Islet of Langerhans (tissue), 1 donor: ENCODE measurements around the gene NPY4R.
"Not testable (repeated sequence)": the region's sequence is repeated elsewhere in the genome, so short reads cannot be mapped to it uniquely, and the experiment has no call there.

Experiments used
- FAIRE-seq: peaks from one replicate; lab custom pipeline; 2011; peaks lifted over from hg19 to GRCh38; lab: Jason Lieb, UNC

Gene NPY4R, protein sequence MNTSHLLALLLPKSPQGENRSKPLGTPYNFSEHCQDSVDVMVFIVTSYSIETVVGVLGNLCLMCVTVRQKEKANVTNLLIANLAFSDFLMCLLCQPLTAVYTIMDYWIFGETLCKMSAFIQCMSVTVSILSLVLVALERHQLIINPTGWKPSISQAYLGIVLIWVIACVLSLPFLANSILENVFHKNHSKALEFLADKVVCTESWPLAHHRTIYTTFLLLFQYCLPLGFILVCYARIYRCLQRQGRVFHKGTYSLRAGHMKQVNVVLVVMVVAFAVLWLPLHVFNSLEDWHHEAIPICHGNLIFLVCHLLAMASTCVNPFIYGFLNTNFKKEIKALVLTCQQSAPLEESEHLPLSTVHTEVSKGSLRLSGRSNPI

DNA sequence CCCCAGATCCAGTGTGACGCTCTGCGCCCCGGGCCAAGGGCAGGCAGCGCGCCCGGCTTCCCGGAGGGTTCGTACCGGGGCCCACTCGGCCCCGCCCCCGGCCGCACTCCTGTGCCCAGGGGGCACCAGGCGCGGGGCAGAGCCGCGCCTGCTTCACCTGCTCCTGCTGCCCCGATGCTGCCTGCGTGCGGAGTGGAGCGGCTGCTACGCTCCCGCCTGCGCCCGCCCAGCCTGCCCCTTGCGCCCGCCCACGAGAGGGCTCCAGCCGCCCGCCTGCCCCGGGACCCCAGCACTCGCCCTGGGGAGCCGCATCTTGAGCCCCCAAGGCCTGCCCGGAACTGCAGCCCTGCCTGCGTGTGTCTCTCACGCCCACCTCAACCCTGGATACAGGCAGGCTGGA lies at the start of gene NPY4R:
NPY4R (minus strand) TSS at position 194 of the 400 bp plus-strand sequence. CDS start 3,323 bp downstream, outside the sequence.
- not testable (repeated sequence) for FAIRE-seq

DNA sequence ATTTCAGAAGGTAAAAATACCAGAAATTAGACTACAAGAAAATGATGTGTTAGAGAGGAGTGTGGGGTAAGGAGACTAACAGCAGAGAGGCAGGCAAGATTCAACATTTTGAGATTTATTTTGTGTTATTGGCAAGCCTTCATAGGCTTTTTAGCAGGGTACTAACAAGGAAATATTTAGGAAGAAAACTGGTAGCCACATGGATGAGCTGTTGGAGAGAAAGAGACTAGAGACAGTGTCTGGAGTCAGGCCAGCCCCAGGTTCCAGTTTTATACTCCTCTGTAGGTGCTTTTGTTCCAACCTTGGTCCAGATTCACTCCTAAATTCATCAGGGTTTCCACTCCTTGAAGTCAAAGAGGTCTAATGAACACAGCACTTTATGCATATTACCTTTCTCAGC lies 49.6 kb upstream of the NPY4R start:
- FAIRE-seq = no peak

DNA sequence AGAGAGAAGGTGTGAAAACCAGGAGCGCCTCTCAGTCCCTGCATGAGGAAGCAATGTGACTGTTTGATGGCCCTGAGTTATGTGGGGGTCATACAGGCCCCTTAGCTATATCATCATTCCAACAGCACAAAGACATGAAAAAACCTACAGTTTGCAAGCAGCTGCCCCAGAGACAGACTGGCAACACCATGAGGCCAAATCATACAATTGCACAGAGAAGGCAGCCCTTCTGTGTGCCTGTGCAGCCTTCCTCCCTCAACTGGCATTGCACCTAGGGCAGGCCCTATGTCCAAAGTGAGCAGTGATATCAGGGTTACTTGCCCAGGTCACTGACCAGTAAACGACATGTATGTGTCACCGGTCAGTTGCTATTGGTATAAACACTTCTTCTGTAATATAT lies 49.1 kb upstream of the NPY4R start:
- no peak for FAIRE-seq

DNA sequence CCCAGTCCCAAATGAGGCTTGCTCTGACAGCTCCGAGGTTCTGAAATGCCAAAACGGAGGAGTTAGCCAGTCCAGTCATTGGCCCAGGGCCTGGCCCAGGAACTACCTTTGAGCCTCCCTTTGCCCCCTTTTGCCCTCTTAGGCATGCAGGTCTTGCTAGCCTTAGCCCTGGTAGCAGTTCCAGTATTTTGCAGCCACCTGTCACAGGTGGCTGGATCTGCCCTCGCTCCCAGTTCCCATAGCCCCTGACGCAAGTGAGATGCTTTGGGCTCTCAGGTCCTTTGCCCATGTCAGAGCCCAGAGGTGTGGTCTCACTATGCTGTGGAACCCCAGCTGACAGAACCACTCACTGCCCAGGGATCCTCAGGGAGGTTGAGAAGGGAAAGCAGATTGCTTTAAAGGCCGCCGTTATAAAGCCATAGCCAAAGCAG lies 48.7 kb upstream of the NPY4R start:
- no peak for FAIRE-seq

DNA sequence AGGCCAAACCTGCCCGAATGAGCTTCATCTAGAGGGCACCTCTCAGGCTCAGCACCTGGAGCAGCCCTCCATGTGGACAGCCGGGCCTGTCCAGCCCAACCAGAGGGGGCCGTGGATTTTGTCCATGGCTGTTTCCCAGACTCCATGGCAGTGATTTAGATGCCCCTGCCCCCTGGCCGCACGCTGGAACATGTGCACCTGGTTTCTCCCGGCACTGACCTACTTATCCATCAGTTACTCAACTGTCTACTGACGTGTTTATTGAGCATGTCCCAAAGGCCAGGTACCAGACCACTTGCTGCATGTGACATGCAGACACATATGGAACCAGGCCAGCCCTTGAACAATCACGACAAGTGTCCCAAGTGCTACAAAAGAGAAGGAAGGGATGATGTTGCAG lies 47.6 kb upstream of the NPY4R start:
- not testable (repeated sequence) for FAIRE-seq

DNA sequence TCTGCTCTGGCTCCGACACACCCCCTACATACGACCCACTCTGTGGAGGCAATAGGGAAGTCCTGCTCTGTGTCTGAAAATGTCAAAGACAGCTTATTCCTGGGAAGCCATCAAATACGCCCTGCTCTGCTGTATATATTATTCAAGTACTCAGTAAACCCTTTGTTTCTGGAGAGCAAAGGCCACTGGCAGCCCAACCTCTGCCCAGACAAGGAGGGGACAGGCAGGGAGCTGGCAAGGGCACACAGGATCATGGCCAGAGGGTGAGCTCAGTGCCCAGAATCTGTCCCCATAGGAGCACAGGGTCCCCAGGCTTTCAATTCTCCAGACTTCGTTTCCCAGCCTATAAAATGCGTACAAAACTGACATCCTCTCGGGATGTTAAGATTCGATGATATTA lies 47.0 kb upstream of the NPY4R start:
- not testable (repeated sequence) for FAIRE-seq

DNA sequence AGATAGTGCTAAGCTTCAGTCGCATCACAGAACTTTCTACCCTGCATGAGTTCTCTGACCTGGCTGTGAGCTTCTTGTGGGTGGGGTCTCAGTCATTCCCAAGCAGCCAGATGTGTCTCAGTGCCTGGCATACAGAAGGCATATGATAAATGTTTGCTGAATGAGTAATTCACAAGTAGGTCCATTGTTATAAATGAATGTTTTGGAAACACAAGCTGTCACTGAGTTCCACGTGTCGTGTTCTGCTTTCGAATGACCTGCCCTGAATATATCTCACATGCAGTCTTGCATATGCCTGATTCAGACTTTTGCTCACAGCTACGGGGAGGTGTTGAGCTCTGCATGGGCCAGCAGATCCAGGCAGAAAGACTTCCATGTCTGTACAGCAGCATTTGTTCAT lies 46.2 kb upstream of the NPY4R start:
- not testable (repeated sequence) for FAIRE-seq

DNA sequence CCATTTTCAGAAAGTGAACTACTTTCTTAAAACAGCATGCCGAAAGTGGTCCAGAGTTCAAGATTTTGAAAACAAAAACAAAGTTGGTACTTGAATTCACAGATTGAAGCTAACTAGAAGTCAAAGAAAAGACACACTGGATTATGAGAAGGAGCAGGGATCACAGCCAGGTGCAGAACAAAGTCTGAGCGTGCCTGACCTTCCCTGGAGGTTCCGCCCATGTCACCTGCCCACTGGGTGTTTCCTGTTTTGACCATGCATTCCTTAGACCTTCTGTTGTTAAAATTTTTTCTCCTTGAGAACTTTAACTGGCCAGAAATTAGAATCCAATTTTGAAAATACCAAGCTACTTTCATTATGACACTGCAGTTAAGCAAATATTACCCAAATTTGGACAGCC lies 34.2 kb upstream of the NPY4R start:
- FAIRE-seq = not testable (repeated sequence)

DNA sequence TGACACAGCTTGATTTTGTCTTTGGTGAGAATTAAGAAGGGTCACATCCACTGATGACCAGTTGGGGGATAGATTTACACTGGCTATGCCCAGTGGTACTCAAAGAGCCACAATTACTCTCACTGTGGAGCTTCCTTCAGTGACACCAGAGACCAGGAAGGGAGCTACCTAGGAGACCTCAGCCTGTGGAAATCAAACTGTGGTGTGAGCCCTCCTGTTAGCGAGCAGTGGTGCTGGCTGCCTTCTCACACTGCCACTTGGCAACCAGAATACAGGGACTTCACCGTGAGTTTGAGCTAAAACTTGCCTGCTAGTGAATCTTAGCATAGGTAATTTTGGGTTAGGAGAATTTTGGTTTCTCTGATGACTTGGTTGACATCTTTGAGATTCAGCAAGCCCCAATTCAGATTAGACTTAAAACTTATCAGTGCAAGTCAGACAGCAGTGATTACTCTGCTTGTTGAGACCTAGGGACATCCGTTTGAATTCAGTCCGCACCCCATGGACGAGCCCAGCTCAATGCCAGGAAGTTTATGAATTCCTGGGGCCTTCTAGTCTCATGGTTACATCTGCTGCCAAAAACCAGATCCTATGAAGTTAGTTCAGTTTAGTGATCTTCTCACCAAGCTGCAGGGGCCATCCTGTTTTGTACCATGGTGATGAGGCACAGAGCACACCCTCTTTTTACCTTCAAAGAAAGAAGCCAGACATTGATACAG lies 33.4 kb upstream of the NPY4R start:
- FAIRE-seq = not testable (repeated sequence)

DNA sequence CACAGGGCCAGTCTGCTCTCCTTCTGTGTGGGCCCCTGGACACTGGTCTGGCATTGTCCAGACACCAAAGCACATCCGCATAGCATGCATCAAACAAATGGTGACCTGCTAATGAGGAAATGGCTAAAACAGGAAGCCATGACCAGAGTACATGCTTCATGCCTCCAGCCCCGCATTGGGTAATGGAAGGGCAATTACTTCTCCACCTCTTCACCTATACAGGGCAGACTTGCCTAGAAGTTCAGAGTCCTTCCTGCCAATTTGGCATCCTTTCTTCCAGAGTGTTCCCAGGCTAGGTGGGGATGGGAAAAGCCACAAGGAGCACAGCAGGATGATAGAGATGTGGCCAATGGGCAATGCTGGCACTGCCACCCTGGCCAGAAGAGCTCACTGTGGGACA lies 32.1 kb upstream of the NPY4R start:
- FAIRE-seq = not testable (repeated sequence)

DNA sequence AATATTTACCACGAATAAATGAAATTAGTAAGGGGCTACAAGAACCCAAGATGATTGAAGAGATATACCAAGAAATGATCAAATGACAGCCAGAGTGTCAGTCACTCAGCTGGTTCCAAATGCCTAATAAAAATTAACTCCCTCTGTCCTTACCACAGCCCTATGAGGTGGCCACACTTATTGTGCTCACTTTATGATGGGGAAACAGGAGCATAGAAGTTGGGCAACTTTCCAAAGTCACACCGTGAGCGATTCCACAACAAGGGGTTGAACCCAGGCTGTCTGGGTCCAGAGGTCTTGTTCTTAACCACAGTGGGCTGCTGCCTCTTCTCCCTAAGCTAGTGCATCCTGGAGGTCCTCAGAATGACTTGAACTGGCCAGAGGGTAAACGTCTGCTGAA lies 31.6 kb upstream of the NPY4R start:
- not testable (repeated sequence) for FAIRE-seq

DNA sequence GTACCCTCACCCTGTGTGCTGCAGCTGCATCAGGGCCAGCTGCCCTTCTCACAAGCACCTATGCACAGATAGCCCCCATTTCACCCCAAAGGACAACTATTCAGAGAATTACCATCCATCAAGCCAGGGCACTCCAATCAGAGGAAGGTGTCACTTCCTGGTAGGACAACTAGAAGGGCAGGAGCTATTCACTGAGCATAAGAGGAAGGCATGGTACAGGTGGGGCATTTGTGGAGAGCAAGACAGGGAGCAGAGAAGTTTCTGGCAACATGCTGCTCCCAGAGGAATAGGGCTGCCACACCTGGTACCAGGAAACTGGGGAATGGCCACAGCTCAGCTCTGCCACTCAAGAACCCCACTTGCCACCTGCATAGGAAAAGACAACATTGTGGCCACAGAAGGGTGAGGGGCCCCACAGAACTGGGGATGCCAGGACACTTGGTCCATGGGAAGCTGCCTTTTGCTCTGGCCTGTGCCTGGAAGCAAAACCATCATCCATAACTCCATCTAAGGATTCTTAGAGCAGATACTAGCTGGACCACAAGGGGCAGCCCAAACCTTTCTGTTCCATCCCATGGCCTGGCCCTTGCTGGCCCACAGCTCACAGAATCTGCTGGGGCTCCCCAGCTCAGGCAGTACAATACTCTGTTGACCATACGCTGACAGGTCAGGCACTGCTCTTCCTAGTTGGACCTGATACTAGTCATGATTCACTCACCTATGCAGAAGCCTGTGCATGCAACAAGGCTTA lies 25.8 kb upstream of the NPY4R start:
- FAIRE-seq = not testable (repeated sequence)

DNA sequence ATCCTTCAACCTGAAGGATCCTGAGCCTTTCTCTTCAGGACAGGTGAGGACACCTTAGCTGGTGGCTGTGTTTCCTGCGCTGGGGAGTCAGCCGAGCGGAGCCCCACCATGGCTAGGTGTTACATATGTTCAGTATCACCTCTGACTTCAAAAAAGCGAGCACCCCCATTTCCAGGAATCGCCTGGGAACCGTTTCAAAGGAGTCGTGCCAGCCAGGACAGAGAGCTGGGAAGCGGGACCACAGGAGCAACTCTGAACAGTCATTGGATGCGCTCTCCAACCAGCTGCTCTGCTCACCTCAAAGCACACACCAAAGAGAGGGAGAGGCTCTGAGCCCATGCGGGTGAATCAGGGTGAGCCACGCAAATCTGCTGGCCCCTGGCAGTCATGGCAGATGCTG lies 24.5 kb upstream of the NPY4R start:
- FAIRE-seq = not testable (repeated sequence)

DNA sequence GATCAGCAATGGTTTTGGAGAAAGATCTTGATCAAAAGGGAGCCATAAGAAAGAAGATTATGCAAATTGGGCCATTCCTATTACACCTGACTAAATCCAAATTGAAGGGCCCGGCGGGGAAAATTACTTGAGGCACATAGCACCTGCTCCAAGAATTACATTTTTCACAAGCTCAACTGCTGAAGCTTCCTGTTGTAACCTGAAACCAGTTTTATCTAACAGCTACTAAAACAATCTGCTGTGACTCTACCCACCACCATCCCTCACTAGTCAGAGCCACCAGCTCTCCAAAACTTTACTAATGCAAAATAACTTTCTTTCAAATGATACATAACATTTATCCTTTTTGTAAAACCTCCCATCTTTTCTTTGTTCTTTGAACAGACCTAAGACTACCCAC lies 20.7 kb upstream of the NPY4R start:
- FAIRE-seq = not testable (repeated sequence)

DNA sequence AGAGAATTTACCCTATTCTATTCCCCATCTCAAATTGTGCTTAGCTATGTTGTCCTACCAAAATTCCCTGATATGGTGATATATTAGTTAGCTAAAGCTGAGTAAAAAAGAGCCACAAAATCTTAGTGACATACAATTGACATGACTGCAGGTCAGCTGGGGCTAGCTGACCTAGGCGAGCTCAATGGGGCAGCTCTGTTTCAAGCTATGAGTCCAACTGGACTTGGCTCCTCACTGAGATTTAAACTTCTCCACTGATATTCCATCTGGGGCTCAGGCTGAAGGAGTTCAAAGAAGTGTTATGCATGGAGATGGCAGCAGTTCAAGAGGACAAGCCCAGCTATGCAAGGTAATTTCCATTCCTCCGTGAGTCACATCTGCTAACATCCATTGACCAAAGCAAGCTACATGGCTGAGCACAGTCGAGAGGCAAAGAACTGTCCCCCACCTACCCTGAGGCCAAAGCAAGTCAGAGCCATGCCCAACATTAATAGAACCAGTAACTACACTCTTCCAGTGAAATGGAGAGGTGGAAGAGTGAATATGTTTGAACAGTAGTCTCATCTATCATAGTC lies 9.1 kb upstream of the NPY4R start:
- not testable (repeated sequence) for FAIRE-seq

DNA sequence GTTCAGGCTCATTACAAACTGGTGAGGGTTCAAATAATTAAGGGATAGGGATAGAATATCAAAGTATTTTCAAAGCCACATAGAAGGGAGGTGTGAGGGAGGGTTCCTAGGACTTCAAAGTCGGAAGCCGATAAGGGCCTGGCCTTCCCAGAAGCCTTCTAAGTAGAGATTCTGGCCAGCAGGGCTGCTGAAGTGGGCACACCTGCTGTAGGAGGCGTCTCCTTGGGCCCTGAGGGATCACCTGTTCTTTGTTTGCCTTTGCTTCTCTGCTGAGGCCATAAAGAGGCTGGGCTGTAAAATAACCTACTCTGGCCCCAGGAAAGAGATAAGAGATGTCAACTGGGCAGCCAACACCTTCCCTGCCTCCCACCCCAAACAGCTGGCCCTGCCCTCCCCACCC lies 8.0 kb upstream of the NPY4R start:
- FAIRE-seq = not testable (repeated sequence)

DNA sequence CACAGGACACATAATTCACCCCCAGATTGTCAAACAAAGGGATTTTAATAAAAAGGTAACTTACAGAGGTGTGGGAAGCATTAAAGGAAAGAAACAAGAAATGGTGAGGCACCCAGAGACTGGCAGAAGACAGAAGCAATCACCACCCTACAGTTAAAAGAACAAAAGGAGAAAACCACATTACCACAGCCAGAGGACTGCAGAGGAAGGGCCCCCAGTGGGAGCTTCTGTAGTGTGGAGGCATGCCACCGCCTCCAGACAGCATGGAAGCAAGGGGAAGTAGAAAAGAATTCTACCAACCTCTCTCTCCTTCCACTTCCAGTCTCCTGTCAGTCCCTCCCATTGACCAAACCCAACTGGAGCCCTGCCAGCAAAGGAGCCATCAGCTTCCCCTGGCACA lies 4.4 kb upstream of the NPY4R start:
- not testable (repeated sequence) for FAIRE-seq

DNA sequence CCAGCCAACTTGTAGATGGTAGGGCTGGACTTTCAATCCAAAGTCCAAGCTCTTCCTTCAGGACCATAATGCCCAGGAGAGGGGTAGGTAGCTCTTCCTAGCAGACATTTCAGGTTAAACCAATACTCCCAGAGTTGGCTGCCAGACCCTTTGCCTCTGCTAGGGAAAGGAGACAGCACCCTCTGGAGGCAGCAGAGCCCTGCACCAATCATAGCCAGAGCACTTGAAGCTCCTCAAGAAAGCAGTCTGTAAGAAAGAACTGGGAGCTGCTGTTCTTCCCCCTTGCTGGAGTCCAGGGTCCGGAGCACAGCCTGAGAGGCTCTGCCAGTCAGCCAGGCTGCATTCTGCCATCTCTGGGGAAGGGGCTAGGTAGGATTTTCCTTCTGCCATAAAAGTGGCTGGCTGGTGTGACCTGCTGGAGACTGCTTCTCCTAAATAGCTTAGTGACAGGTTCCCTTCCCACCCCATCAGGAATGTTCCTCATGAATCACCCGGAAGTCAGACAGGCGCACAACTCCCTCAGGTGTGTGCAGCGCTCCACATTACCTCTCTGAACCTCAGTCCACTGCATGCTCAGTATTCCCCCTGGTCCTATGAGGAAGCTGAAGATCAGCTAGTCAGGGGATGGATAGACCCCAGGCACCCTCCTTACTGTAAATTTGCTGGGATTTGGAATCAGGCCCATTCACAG lies 2.5 kb upstream of the NPY4R start:
- FAIRE-seq = not testable (repeated sequence)

DNA sequence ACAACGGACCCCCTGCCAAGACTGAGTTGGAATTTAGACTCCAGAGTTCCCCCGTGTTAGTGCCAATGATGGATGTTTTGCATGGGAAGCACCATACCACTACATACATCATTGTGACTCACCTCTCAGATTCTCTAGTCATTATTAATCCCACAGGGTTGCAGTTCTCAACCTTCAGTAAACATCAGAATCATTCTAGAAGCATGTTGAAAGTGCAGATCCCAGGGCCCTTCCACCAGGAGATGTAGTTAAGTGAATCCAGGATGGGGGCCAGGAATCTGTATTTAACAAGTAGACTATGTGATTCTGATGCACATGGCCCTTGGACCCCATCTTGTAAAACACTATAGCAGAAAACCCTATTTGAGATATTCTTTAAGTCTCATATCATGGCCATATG lies 2.1 kb downstream of the NPY4R start:
- FAIRE-seq = not testable (repeated sequence)

DNA sequence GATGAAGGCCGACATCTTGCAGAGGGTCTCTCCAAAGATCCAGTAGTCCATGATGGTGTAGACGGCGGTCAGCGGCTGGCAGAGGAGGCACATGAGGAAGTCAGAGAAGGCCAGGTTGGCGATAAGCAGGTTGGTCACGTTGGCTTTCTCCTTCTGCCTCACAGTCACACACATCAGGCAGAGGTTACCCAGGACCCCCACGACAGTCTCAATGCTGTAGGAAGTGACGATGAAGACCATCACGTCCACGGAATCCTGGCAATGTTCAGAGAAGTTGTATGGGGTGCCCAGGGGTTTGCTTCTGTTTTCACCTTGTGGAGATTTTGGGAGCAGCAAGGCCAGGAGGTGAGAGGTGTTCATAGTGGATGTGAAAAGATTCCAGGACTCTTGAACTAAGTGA lies 3.5 kb downstream of the NPY4R start:
- not testable (repeated sequence) for FAIRE-seq

DNA sequence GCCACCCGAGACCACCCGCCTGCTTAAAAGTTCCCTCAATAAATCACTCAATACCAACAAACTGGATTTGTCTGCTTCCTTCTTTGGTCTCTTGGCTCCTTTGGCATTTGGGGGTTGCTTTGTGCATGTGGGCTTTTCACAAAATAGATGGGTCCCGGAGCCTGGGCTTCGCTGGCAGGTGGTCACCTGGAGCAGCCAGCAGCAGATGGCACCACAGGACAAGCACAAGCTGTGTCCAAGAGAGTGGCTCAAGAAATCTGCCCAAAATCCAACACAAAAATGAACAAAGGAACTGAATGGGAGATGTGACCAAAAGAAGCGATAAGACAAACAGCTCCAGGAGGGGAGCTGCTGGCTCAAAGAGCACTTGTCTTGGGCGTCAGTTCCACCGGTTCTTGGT lies 6.2 kb downstream of the NPY4R start:
- FAIRE-seq = not testable (repeated sequence)

DNA sequence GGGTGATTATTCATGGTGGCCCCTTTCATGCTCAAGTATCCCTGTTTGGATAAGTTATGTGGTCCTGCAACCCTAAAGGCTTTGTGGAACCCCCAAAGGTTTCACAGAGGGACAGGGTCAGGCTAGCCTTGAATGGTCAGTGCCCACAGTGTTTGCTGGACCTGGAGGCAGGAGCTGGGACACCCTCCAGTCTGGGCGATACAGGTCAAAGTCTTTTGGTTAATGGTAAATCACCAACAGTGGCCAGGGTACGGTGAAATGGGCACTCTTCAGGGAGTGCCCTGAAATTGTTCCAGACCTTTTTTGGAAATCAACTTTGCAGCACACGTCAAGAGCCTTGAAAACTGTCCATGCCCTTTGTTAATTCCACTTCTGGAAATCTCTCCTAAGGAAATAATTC lies 8.7 kb downstream of the NPY4R start:
- FAIRE-seq = not testable (repeated sequence)
